C4-2B (cell line): ENCODE data around the gene ANK3.

Experiments used
- ZFX ChIP-seq: fragments of 450-650 bp; IDR thresholded peaks from 2 replicates; pipeline ENCODE4 v1.6.1; 2017
- TF ChIP-seq, protein P1 (sequence below): fragments of 450-650 bp; conservative IDR thresholded peaks from 2 replicates; pipeline ENCODE4 v1.5.1; 2017; ENCODE audit warnings: mild to moderate bottlenecking

DNA sequence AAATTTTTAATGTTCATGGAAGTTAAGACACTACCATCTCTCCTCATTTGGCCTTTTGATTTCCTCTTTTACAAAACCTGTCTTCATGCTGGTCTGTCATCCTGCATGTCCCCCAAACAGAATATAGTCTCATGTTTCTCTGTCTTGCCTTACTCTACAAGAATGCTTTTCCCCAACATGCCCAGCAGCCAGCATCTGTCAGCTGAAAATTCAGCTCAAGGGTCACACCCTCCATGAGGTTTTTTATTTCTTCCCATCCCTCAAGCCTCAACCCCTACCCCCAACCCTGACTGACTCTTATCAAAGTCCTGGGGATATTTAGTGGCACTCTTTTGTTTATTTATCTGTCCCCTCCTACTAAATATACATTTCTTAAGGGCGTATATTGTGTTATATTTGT, 202.0 kb downstream of the ANK3 start:
- TF ChIP-seq, protein P1, sequence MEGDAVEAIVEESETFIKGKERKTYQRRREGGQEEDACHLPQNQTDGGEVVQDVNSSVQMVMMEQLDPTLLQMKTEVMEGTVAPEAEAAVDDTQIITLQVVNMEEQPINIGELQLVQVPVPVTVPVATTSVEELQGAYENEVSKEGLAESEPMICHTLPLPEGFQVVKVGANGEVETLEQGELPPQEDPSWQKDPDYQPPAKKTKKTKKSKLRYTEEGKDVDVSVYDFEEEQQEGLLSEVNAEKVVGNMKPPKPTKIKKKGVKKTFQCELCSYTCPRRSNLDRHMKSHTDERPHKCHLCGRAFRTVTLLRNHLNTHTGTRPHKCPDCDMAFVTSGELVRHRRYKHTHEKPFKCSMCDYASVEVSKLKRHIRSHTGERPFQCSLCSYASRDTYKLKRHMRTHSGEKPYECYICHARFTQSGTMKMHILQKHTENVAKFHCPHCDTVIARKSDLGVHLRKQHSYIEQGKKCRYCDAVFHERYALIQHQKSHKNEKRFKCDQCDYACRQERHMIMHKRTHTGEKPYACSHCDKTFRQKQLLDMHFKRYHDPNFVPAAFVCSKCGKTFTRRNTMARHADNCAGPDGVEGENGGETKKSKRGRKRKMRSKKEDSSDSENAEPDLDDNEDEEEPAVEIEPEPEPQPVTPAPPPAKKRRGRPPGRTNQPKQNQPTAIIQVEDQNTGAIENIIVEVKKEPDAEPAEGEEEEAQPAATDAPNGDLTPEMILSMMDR: no peak
- no peak for TF ChIP-seq ZFX
